HEK293 (cell line): ENCODE results near the gene FDXR.
"Not testable (repeated sequence)": the region's sequence is repeated elsewhere in the genome, so short reads cannot be mapped to it uniquely, and the experiment has no call there.

Experiments used
- CTCF ChIP-seq: fragments of 450-650 bp; formaldehyde crosslinking; IDR thresholded peaks from 2 replicates; pipeline ENCODE4 v1.5.1; 2016; ENCODE audit warnings: missing biosample characterization, missing genetic modification characterization
- REST ChIP-seq: fragments of 450-650 bp; formaldehyde crosslinking; IDR thresholded peaks from 2 replicates; pipeline ENCODE4 v1.5.1; 2016; ENCODE audit warnings: missing biosample characterization, missing genetic modification characterization
- YY1 ChIP-seq: fragments of 450-650 bp; formaldehyde crosslinking; IDR thresholded peaks from 2 replicates; pipeline ENCODE4 v1.5.1; 2018; ENCODE audit warnings: missing biosample characterization, missing genetic modification characterization
- ZNF121 ChIP-seq: fragments of 450-650 bp; formaldehyde crosslinking; IDR thresholded peaks from 2 replicates; pipeline ENCODE4 v1.5.1; 2016; ENCODE audit warnings: missing biosample characterization, missing genetic modification characterization
- ZNF175 ChIP-seq: fragments of 450-650 bp; formaldehyde crosslinking; IDR thresholded peaks from 2 replicates; pipeline ENCODE4 v1.5.1; 2016; ENCODE audit warnings: missing biosample characterization, missing genetic modification characterization
- ZNF202 ChIP-seq: fragments of 450-650 bp; formaldehyde crosslinking; IDR thresholded peaks from 2 replicates; pipeline ENCODE4 v1.5.1; 2016; ENCODE audit warnings: missing biosample characterization, missing genetic modification characterization, borderline replicate concordance
- ZNF692 ChIP-seq: fragments of 450-650 bp; formaldehyde crosslinking; IDR thresholded peaks from 2 replicates; pipeline ENCODE4 v1.5.1; 2016; ENCODE audit warnings: missing biosample characterization, missing genetic modification characterization
- TF ChIP-seq, protein P1 (sequence below): fragments of 450-650 bp; formaldehyde crosslinking; IDR thresholded peaks from 2 replicates; pipeline ENCODE4 v1.5.1; 2016; ENCODE audit warnings: missing biosample characterization, missing genetic modification characterization

DNA sequence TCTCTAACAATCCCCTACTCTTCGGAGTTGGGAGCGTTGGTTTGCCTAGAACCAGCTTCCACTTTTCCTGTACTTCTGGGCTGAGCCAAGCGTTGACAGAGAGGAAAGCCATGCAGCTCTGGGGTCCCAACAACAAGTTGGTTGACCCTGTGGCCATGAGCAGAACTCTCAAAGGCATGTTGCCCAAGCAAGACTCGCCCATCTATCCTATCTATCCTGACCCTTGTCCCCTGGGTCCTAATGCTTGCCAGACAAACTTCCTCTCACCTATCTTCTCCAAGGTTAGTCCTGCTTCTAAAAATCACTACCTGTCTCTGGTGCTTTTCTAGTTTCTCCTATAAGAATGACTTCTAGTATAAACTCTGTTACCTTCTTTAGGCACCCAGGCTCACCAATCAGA is 36.3 kb upstream of the FDXR start:
- not testable (repeated sequence) for TF ChIP-seq CTCF, REST, ZNF175, YY1, ZNF692, ZNF202, ZNF121 (tag by site-specific recombination)
- TF ChIP-seq, protein P1, sequence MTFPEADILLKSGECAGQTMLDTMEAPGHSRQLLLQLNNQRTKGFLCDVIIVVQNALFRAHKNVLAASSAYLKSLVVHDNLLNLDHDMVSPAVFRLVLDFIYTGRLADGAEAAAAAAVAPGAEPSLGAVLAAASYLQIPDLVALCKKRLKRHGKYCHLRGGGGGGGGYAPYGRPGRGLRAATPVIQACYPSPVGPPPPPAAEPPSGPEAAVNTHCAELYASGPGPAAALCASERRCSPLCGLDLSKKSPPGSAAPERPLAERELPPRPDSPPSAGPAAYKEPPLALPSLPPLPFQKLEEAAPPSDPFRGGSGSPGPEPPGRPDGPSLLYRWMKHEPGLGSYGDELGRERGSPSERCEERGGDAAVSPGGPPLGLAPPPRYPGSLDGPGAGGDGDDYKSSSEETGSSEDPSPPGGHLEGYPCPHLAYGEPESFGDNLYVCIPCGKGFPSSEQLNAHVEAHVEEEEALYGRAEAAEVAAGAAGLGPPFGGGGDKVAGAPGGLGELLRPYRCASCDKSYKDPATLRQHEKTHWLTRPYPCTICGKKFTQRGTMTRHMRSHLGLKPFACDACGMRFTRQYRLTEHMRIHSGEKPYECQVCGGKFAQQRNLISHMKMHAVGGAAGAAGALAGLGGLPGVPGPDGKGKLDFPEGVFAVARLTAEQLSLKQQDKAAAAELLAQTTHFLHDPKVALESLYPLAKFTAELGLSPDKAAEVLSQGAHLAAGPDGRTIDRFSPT (tag by site-specific recombination) = not testable (repeated sequence)
